IMR-90 (cell line): ENCODE data around the gene TRAF3IP1. TPM values are rescaled to one million over a fixed set of nuclear protein-coding genes. Genes with fewer than 3 reads are reported as not detected.

Experiments used
- ATAC-seq: fragments of 200-7000 bp; cut with Tn5 transposase; 2 replicates; pipeline ENCODE4 v1.9.1; 2020; ENCODE audit warnings: low read depth, mild to moderate bottlenecking, moderate library complexity
- BruUV-seq: library from RNA; stranded (reverse); fragments of 400-500 nt; replicated peaks from 2 replicates; lab custom pipeline; 2021; lab: Mats Ljungman, UMichigan
- CTCF ChIA-PET: fragments of 300-600 bp; formaldehyde crosslinking; extraction: SDS; loops from one replicate; lab custom pipeline; 2021; ENCODE audit warnings: antibody characterized with exemption; lab: Yijun Ruan, JAX
- POLR2A ChIA-PET: fragments of 300-600 bp; sonication (Branson Sonifier 250); formaldehyde crosslinking; loops from one replicate; lab custom pipeline; 2022; ENCODE audit warnings: antibody characterized with exemption; ENCODE audit not compliant: unreplicated experiment; lab: Charles Lee
- DNase-seq: peaks from one replicate; pipeline ENCODE4 v3.0.0; 2013
- H2AFZ ChIP-seq: replicated peaks from 2 replicates; pipeline ENCODE3; 2013; ENCODE audit warnings: low read length, mild to moderate bottlenecking; ENCODE audit not compliant: poor library complexity
- H2AK5ac ChIP-seq: 2 replicates; pipeline ENCODE4 v1.6.1; 2013; ENCODE audit warnings: low read depth, low read length, inconsistent platforms
- H2AK9ac ChIP-seq: replicated peaks from 2 replicates; pipeline ENCODE3; 2013; ENCODE audit warnings: mild to moderate bottlenecking, low read depth, low read length, moderate library complexity; ENCODE audit not compliant: poor library complexity
- H2BK120ac ChIP-seq: 2 replicates; pipeline ENCODE4 v1.6.1; 2013; ENCODE audit warnings: low read depth, low read length, inconsistent platforms
- H2BK15ac ChIP-seq: 3 replicates; pipeline ENCODE4 v1.6.1; 2013; ENCODE audit warnings: low read depth, low read length, inconsistent platforms
- H2BK20ac ChIP-seq: 2 replicates; pipeline ENCODE4 v1.6.1; 2013; ENCODE audit warnings: low read depth, mild to moderate bottlenecking, inconsistent platforms, low read length, moderate library complexity
- H2BK5ac ChIP-seq: 2 replicates; pipeline ENCODE4 v1.6.1; 2013; ENCODE audit warnings: mild to moderate bottlenecking, low read depth, low read length, inconsistent platforms; ENCODE audit not compliant: poor library complexity, severe bottlenecking
- H3K14ac ChIP-seq: replicated peaks from 2 replicates; pipeline ENCODE4 v1.6.1; 2013; ENCODE audit warnings: low read depth, low read length, inconsistent platforms
- H3K18ac ChIP-seq: 2 replicates; pipeline ENCODE4 v1.6.1; 2013; ENCODE audit warnings: low read depth, low read length, control low read depth
- H3K23ac ChIP-seq: 2 replicates; pipeline ENCODE4 v1.6.1; 2013; ENCODE audit warnings: low read depth, low read length, inconsistent platforms
- H3K27ac ChIP-seq: 2 replicates; pipeline ENCODE4 v1.5.1; 2013; ENCODE audit warnings: mild to moderate bottlenecking, control low read depth, low read length; ENCODE audit not compliant: insufficient read depth
- H3K27me3 ChIP-seq: 2 replicates; pipeline ENCODE4 v1.6.1; 2013; ENCODE audit warnings: low read length; ENCODE audit not compliant: control insufficient read depth, insufficient read depth
- H3K36me3 ChIP-seq: 2 replicates; pipeline ENCODE4 v1.6.1; 2013; ENCODE audit warnings: low read length, mixed read lengths; ENCODE audit not compliant: control insufficient read depth, insufficient read depth
- H3K4ac ChIP-seq: 2 replicates; pipeline ENCODE4 v1.6.1; 2013; ENCODE audit warnings: low read depth, low read length, inconsistent platforms
- H3K4me1 ChIP-seq: 2 replicates; pipeline ENCODE4 v1.6.1; 2013; ENCODE audit warnings: low read length, mixed read lengths; ENCODE audit not compliant: control insufficient read depth, insufficient read depth
- H3K4me2 ChIP-seq: 2 replicates; pipeline ENCODE4 v1.6.1; 2013; ENCODE audit warnings: low read depth, mild to moderate bottlenecking, control low read depth, low read length, moderate library complexity
- H3K4me3 ChIP-seq: 2 replicates; pipeline ENCODE4 v1.5.1; 2013; ENCODE audit warnings: low read depth, mild to moderate bottlenecking, control low read depth, low read length, moderate library complexity; ENCODE audit not compliant: insufficient read depth
- H3K56ac ChIP-seq: 2 replicates; pipeline ENCODE4 v1.6.1; 2013; ENCODE audit warnings: low read length, inconsistent platforms; ENCODE audit not compliant: insufficient read depth; ENCODE audit errors: extremely low read depth
- H3K79me1 ChIP-seq, 2 experiments: 2 replicates each; pipeline ENCODE4 v1.6.1; 2013; ENCODE audit warnings: low read length in 2 of 2, inconsistent platforms in 1 of 2, low read depth in 1 of 2
- H3K9ac ChIP-seq: 2 replicates; pipeline ENCODE4 v1.6.1; 2013; ENCODE audit warnings: low read depth, low read length, control low read depth
- H3K9me1 ChIP-seq: 2 replicates; pipeline ENCODE4 v1.6.1; 2013; ENCODE audit warnings: low read length, inconsistent platforms; ENCODE audit not compliant: insufficient read depth
- H3K9me3 ChIP-seq: 2 replicates; pipeline ENCODE4 v1.6.1; 2013; ENCODE audit warnings: low read length; ENCODE audit not compliant: control insufficient read depth, insufficient read depth
- H4K20me1 ChIP-seq: 2 replicates; pipeline ENCODE4 v1.6.1; 2013; ENCODE audit warnings: low read length, inconsistent platforms; ENCODE audit not compliant: insufficient read depth
- H4K5ac ChIP-seq: 2 replicates; pipeline ENCODE4 v1.6.1; 2013; ENCODE audit warnings: mild to moderate bottlenecking, low read depth, low read length, control low read depth
- H4K8ac ChIP-seq, 2 experiments: 2 replicates each; pipeline ENCODE4 v1.6.1; 2013; ENCODE audit warnings: low read depth in 2 of 2, low read length in 2 of 2, control low read depth in 1 of 2, inconsistent platforms in 1 of 2
- H4K91ac ChIP-seq: 2 replicates; pipeline ENCODE4 v1.6.1; 2013; ENCODE audit warnings: low read depth, low read length, inconsistent platforms; ENCODE audit not compliant: insufficient read depth
- BHLHE40 ChIP-seq: fragments of 150-350 bp; IDR thresholded peaks from 2 replicates; pipeline ENCODE4 v1.6.1; 2016; ENCODE audit warnings: mild to moderate bottlenecking, low read depth, low read length
- CEBPB ChIP-seq: IDR thresholded peaks from 2 replicates; pipeline ENCODE4 v1.6.1; 2012; ENCODE audit warnings: low read depth, low read length, improper control_type of control experiment
- CHD1 ChIP-seq: IDR thresholded peaks from 2 replicates; pipeline ENCODE4 v1.6.1; 2012; ENCODE audit warnings: low read depth, low read length, improper control_type of control experiment
- CTCF ChIP-seq: conservative IDR thresholded peaks from 2 replicates; pipeline ENCODE4 v1.5.1; 2012; ENCODE audit warnings: mild to moderate bottlenecking, low read depth, low read length, improper control_type of control experiment
- ELK1 ChIP-seq: fragments of 150-350 bp; IDR thresholded peaks from 2 replicates; pipeline ENCODE4 v1.6.1; 2016; ENCODE audit warnings: low read depth, mild to moderate bottlenecking, low read length, moderate library complexity, borderline replicate concordance
- FOS ChIP-seq: fragments of 150-350 bp; IDR thresholded peaks from 2 replicates; pipeline ENCODE4 v1.6.1; 2016; ENCODE audit warnings: low read depth, low read length
- MAFK ChIP-seq: IDR thresholded peaks from 2 replicates; pipeline ENCODE4 v1.6.1; 2012; ENCODE audit warnings: low read depth, low read length, improper control_type of control experiment
- MAZ ChIP-seq: IDR thresholded peaks from 2 replicates; pipeline ENCODE4 v1.6.1; 2012; ENCODE audit warnings: low read depth, mild to moderate bottlenecking, low read length, improper control_type of control experiment, moderate library complexity, borderline replicate concordance
- MXI1 ChIP-seq: IDR thresholded peaks from 2 replicates; pipeline ENCODE4 v1.6.1; 2012; ENCODE audit warnings: low read depth, mild to moderate bottlenecking, low read length, moderate library complexity, borderline replicate concordance
- NFE2L2 ChIP-seq: fragments of 150-350 bp; IDR thresholded peaks from 2 replicates; pipeline ENCODE4 v1.6.1; 2016; ENCODE audit warnings: low read depth, mild to moderate bottlenecking, low read length
- POLR2A ChIP-seq: IDR thresholded peaks from 2 replicates; pipeline ENCODE4 v1.6.1; 2012; ENCODE audit warnings: mild to moderate bottlenecking, low read depth, low read length
- RAD21 ChIP-seq: IDR thresholded peaks from 2 replicates; pipeline ENCODE4 v1.6.1; 2012; ENCODE audit warnings: low read length, improper control_type of control experiment
- RCOR1 ChIP-seq: IDR thresholded peaks from 2 replicates; pipeline ENCODE4 v1.6.1; 2012; ENCODE audit warnings: mild to moderate bottlenecking, low read length, improper control_type of control experiment; ENCODE audit not compliant: insufficient replicate concordance
- RFX5 ChIP-seq: IDR thresholded peaks from 2 replicates; pipeline ENCODE4 v1.8.0; 2012; ENCODE audit warnings: low read depth, mild to moderate bottlenecking, low read length, moderate library complexity
- SMC3 ChIP-seq: fragments of 150-350 bp; IDR thresholded peaks from 2 replicates; pipeline ENCODE4 v1.6.1; 2016; ENCODE audit warnings: low read depth, mild to moderate bottlenecking, antibody characterized with exemption, low read length, moderate library complexity
- USF2 ChIP-seq: fragments of 150-350 bp; IDR thresholded peaks from 2 replicates; pipeline ENCODE4 v1.6.1; 2017; ENCODE audit warnings: mild to moderate bottlenecking, antibody characterized with exemption, low read length, low read depth
- WGBS, 2 experiments: methylation state at CpG; one replicate each; pipeline versions ENCODE4 v1.1.5 to v1.1.7; 2013; ENCODE audit warnings: missing lambda C conversion rate in 2 of 2; ENCODE audit not compliant: insufficient read length in 1 of 2; ENCODE audit errors: extremely low coverage in 2 of 2; 5-methylcytosine and 5-hydroxymethylcytosine counted together
- dilution Hi-C: fragments of 300-500 bp; cut with HindIII; formaldehyde crosslinking; loops from one replicate; pipeline ENCODE4 v1.14.3; 2018; ENCODE audit warnings: low sequenced_read_pairs; ENCODE audit not compliant: unreplicated experiment
- in situ Hi-C: fragments of 300-500 bp; cut with MboI; formaldehyde crosslinking; loops from 3 replicates; pipeline ENCODE4 v1.14.3; 2019; ENCODE audit warnings: low sequenced_read_pairs, inconsistent platforms, mixed read lengths
- intact Hi-C: fragments of 100-400 bp; cut with micrococcal nuclease; formaldehyde crosslinking; loops from 2 replicates; pipeline ENCODE4 v1.10.0; 2022
- polyA plus RNA-seq, 3 experiments: library from polyadenylated mRNA; depleted of rRNA; stranded (reverse); fragments of >200 nt; gene quantifications; 2 replicates each; pipeline ENCODE4 v1.2.3, GENCODE V29; 2012; ENCODE audit warnings: low replicate concordance in 1 of 3
- total RNA-seq: library from RNA; depleted of rRNA; stranded (reverse); fragments of >200 nt; gene quantifications from 2 replicates; pipeline ENCODE4 v1.2.3, GENCODE V29; 2012

The TRAF3IP1 gene
- total and polyA plus RNA-seq, 2 of the 4 experiments (the other 2 are of a cell fraction) = 5.9 to 8.3 TPM

GRCh38 chr2:238382381-238382781, 62.1 kb downstream of the TRAF3IP1 start:
- no peaks in the 10 kb centered on the region for H4K20me1 ChIP-seq
- no peak overlapping the region for H4K8ac ChIP-seq
- H4K5ac ChIP-seq = no peak overlapping the region
- ATAC-seq = no peak
- H3K27me3 ChIP-seq = no peaks in the 10 kb centered on the region
- no peak overlapping the region for H2BK15ac ChIP-seq
- H3K4me2 ChIP-seq = no peak overlapping the region
- dilution Hi-C loops (no loop called here), intact Hi-C loops (no loop called here), in situ Hi-C loops (no loop called here)
- TF ChIP-seq BHLHE40 = no peak
- TF ChIP-seq FOS = no peak
- no peak for TF ChIP-seq RAD21
- no peak for TF ChIP-seq MAFK
- no peak for TF ChIP-seq RFX5
- TF ChIP-seq RCOR1 = no peak
- no peak for TF ChIP-seq USF2
- no peak for TF ChIP-seq NFE2L2
- no peak for TF ChIP-seq ELK1
- TF ChIP-seq CEBPB = no peak
- TF ChIP-seq CHD1 = no peak
- TF ChIP-seq POLR2A = no peak
- no peak for TF ChIP-seq CTCF
- TF ChIP-seq SMC3 = no peak
- no peak for TF ChIP-seq MXI1
- no peak for TF ChIP-seq MAZ
- H3K23ac ChIP-seq = no peak overlapping the region
- H3K9me1 ChIP-seq = peaks cover 18% of the 10 kb centered on the region
- peaks cover 0 to 12% of the 10 kb centered on the region in 2 experiments; a peak in 3 of 4 replicates for H3K79me1 ChIP-seq
- H3K4ac ChIP-seq = no peak overlapping the region; the same call in 1 of the 2 replicates
- peaks cover 16% of the 10 kb centered on the region for H3K4me1 ChIP-seq
- DNase-seq = no peak
- no peak overlapping the region for H2BK20ac ChIP-seq
- peaks cover 7% of the 10 kb centered on the region for H3K36me3 ChIP-seq
- no peak overlapping the region for H3K14ac ChIP-seq
- no peak overlapping the region for H3K27ac ChIP-seq
- H3K18ac ChIP-seq = no peak overlapping the region
- ChIA-PET POLR2A (no interaction called here), CTCF (no interaction called here)
- 83% methylated on average over 4 of the region's 5 CpGs; no CpG with 5 or more reads in 1 of the 2 experiments for WGBS, 2 experiments
- BruUV-seq = no TSS peak
- H2AK5ac ChIP-seq = no peak overlapping the region
- no peak overlapping the region for H2BK5ac ChIP-seq
- no peak overlapping the region for H4K91ac ChIP-seq
- no peak overlapping the region for H3K9ac ChIP-seq
- no peak overlapping the region for H2BK120ac ChIP-seq
- no peak overlapping the region for H2AK9ac ChIP-seq
- no peak overlapping the region for H2AFZ ChIP-seq
- H3K9me3 ChIP-seq = no peaks in the 10 kb centered on the region
- H3K4me3 ChIP-seq = no peak overlapping the region
- no peak overlapping the region for H3K56ac ChIP-seq
